K562 (cell line): ENCODE measurements around the gene SPOCD1. TPM values are rescaled to one million over a fixed set of nuclear protein-coding genes. Genes with fewer than 3 reads are reported as not detected.
A peak's percentile ranks its signal among the peaks of the same experiment; 100 is the strongest.

ENCODE experiments used
- ATAC-seq: fragments of 200-7000 bp; cut with Tn5 transposase; 3 replicates; pipeline ENCODE4 v1.9.1; 2020; ENCODE audit warnings: moderate library complexity
- BruUV-seq: library from RNA; stranded (reverse); fragments of 400-500 nt; replicated peaks from 2 replicates; lab custom pipeline; 2021; lab: Mats Ljungman, UMichigan
- CTCF ChIA-PET: fragments of 300-600 bp; formaldehyde crosslinking; extraction: SDS; loops from one replicate; lab custom pipeline; 2021; ENCODE audit warnings: low intra/inter-chr PET ratio; lab: Yijun Ruan, JAX
- POLR2A ChIA-PET: fragments of 300-600, 350-650 bp; sonication (Branson Sonifier 250); formaldehyde crosslinking; extraction: SDS; loops from one replicate; lab custom pipeline; 2021; ENCODE audit warnings: antibody characterized with exemption, inconsistent platforms; lab: Yijun Ruan, JAX
- DNase-seq, 4 experiments: peaks; one replicate each; pipeline versions ENCODE4 v3.0.0 to v3.0.0-alpha.2; 2011 to 2018; ENCODE audit warnings: low spot score in 3 of 4, mixed read lengths in 3 of 4; ENCODE audit errors: extremely low read depth in 1 of 4
- FAIRE-seq: peaks from 2 replicates; lab custom pipeline; 2011; peaks lifted over from hg19 to GRCh38; lab: Jason Lieb, UNC
- H2AFZ ChIP-seq: 2 replicates; pipeline ENCODE4 v1.6.0; 2011; ENCODE audit warnings: low read depth, low read length, control low read depth, inconsistent platforms
- H3K27ac ChIP-seq: fragments of 200-600 bp; 3 replicates; pipeline ENCODE4 v1.8.0; 2011; ENCODE audit warnings: low read depth, mild to moderate bottlenecking, control low read depth, inconsistent platforms, low read length, moderate library complexity, mixed read lengths; ENCODE audit errors: extremely low read depth
- H3K27me3 ChIP-seq, 2 experiments: fragments of 300-600 bp in 1 of 2; 2 replicates in 1 of 2; 3 replicates in 1 of 2; pipeline versions ENCODE4 v1.6.0 to v1.8.0; 2011; ENCODE audit warnings: inconsistent platforms in 2 of 2, low read length in 2 of 2, mild to moderate bottlenecking in 1 of 2, mixed read lengths in 1 of 2, moderate library complexity in 1 of 2; ENCODE audit not compliant: control insufficient read depth in 2 of 2, insufficient read depth in 2 of 2
- H3K36me3 ChIP-seq: fragments of 300-600 bp; 3 replicates; pipeline ENCODE4 v1.8.0; 2011; ENCODE audit warnings: mild to moderate bottlenecking, low read length, inconsistent platforms; ENCODE audit not compliant: control insufficient read depth, insufficient read depth
- H3K4me1 ChIP-seq, 2 experiments: fragments of 200-600 bp in 1 of 2; replicated peaks in 1 of 2; 2 replicates in 1 of 2; 3 replicates in 1 of 2; pipeline versions ENCODE4 v1.5.1 to v1.8.0; 2011; ENCODE audit warnings: inconsistent platforms in 2 of 2, low read length in 2 of 2, mild to moderate bottlenecking in 1 of 2, mixed read lengths in 1 of 2, moderate library complexity in 1 of 2; ENCODE audit not compliant: control insufficient read depth in 2 of 2, insufficient read depth in 2 of 2
- H3K4me2 ChIP-seq: 2 replicates; pipeline ENCODE4 v1.6.1; 2011; ENCODE audit warnings: low read length, control low read depth, inconsistent platforms, mixed read lengths; ENCODE audit not compliant: insufficient read depth
- H3K4me3 ChIP-seq: fragments of 200-600 bp; sonication (generic), shearing (Covaris generic); 2 replicates; pipeline ENCODE4 v1.5.1; 2016; ENCODE audit warnings: control low read depth, inconsistent platforms
- H3K79me2 ChIP-seq: fragments of 200-600 bp; 3 replicates; pipeline ENCODE4 v1.8.0; 2011; ENCODE audit warnings: low read length, inconsistent platforms; ENCODE audit not compliant: control insufficient read depth, insufficient read depth
- H3K9ac ChIP-seq, 2 experiments: 2 replicates each; pipeline versions ENCODE4 v1.6.0 to v1.6.1; 2011; ENCODE audit warnings: low read depth in 2 of 2, low read length in 2 of 2, control low read depth in 1 of 2, inconsistent platforms in 1 of 2, mild to moderate bottlenecking in 1 of 2, mixed read lengths in 1 of 2; ENCODE audit not compliant: insufficient read depth in 1 of 2
- H3K9me1 ChIP-seq: one replicate; pipeline ENCODE4 v1.6.0; 2011; ENCODE audit warnings: inconsistent platforms, mild to moderate bottlenecking, low read length, moderate library complexity; ENCODE audit not compliant: control insufficient read depth, insufficient read depth
- H3K9me3 ChIP-seq: replicated peaks from 2 replicates; pipeline ENCODE4 v1.5.1; 2011; ENCODE audit warnings: low read depth, low read length, inconsistent platforms; ENCODE audit not compliant: control insufficient read depth, insufficient read depth
- H4K20me1 ChIP-seq: replicated peaks from 2 replicates; pipeline ENCODE4 v1.6.1; 2011; ENCODE audit warnings: low read length, inconsistent platforms, mixed read lengths; ENCODE audit not compliant: control insufficient read depth, insufficient read depth
- JUN ChIP-seq, 2 experiments: sonication (generic) in 1 of 2; formaldehyde crosslinking in 1 of 2; IDR thresholded peaks; 2 replicates each; pipeline versions ENCODE4 v1.6.1 to v1.8.0; 2012 to 2022; ENCODE audit warnings: borderline replicate concordance in 2 of 2, mild to moderate bottlenecking in 2 of 2, improper control_type of control experiment in 1 of 2, low read depth in 1 of 2, low read length in 1 of 2, missing genetic modification reagents in 1 of 2
- RAD21 ChIP-seq, 2 experiments: fragments of 250-450 bp in 1 of 2; fragments of 450-650 bp in 1 of 2; sonication (Bioruptor Pico) in 1 of 2; formaldehyde crosslinking in 1 of 2; IDR thresholded peaks in 1 of 2; conservative IDR thresholded peaks in 1 of 2; 2 replicates each; pipeline versions ENCODE4 v1.4.0 to v1.8.0; 2020 to 2022; ENCODE audit warnings: mild to moderate bottlenecking in 2 of 2, moderate library complexity in 1 of 2
- SOX6 ChIP-seq: fragments of 450-650 bp; IDR thresholded peaks from 2 replicates; pipeline ENCODE4 v1.6.1; 2014; ENCODE audit warnings: mild to moderate bottlenecking
- UBTF ChIP-seq, 2 experiments: IDR thresholded peaks; 2 replicates each; pipeline ENCODE4 v1.6.1; 2012; ENCODE audit warnings: improper control_type of control experiment in 2 of 2, low read depth in 2 of 2, low read length in 2 of 2, borderline replicate concordance in 1 of 2
- ZFP1 ChIP-seq: fragments of 450-650 bp; formaldehyde crosslinking; IDR thresholded peaks from 2 replicates; pipeline ENCODE4 v1.4.0; 2020; ENCODE audit warnings: mild to moderate bottlenecking, mixed read lengths
- ZNF354B ChIP-seq: fragments of 250-450 bp; sonication (Bioruptor Pico); IDR thresholded peaks from 2 replicates; pipeline ENCODE4 v1.4.0; 2020
- ZNF778 ChIP-seq: fragments of 450-650 bp; formaldehyde crosslinking; IDR thresholded peaks from 2 replicates; pipeline ENCODE4 v1.4.0; 2020; ENCODE audit warnings: mild to moderate bottlenecking, moderate library complexity
- WGBS: fragments of 100-300 bp; shearing (Covaris generic); methylation state at CpG from one replicate; pipeline ENCODE4 v1.1.6; 2016; ENCODE audit warnings: low coverage, mixed read lengths; ENCODE audit not compliant: insufficient coverage; ENCODE audit errors: missing lambda C conversion rate; 5-methylcytosine and 5-hydroxymethylcytosine counted together
- in situ Hi-C: fragments of 300-500 bp; cut with MboI; formaldehyde crosslinking; loops from 4 replicates; pipeline ENCODE4 v1.15.0; 2018; ENCODE audit warnings: inconsistent platforms, mixed read lengths
- intact Hi-C: fragments of 100-400 bp; cut with micrococcal nuclease; formaldehyde crosslinking; loops from 2 replicates; pipeline ENCODE4 v1.14.2; 2022
- polyA plus RNA-seq, 8 experiments: library from polyadenylated mRNA; depleted of rRNA in 4 of 8; stranded (reverse) in 5 of 8; unstranded in 3 of 8; fragments of >200 nt; fragmentation: Nextera tagmentation in 2 of 8; fragmentation: Illumina TruSeq in 1 of 8; extraction: Ambion mirVana in 2 of 8; extraction: Trizol in 1 of 8; gene quantifications; 2 replicates each; pipeline versions ENCODE4 v1.2.1 to v1.2.3, GENCODE V29; 2011 to 2014; ENCODE audit warnings: inconsistent platforms in 1 of 8, missing spikeins in 1 of 8
- total RNA-seq, 7 experiments: library from RNA; depleted of rRNA in 6 of 7; stranded (reverse); fragments of >200 nt in 6 of 7; fragmentation: Illumina TruSeq in 2 of 7; extraction: Trizol in 2 of 7; gene quantifications; 2 replicates each; pipeline versions ENCODE4 v1.2.1 to v1.2.3, GENCODE V29; 2011 to 2021; ENCODE audit warnings: low replicate concordance in 1 of 7
- TF ChIP-seq, protein P1 (sequence below), 3 experiments: IDR thresholded peaks in 2 of 3; conservative IDR thresholded peaks in 1 of 3; 2 replicates each; pipeline ENCODE4 v1.5.1; 2011 to 2012; ENCODE audit warnings: low read length in 3 of 3, mild to moderate bottlenecking in 3 of 3, control low read depth in 2 of 3, improper control_type of control experiment in 1 of 3, inconsistent platforms in 1 of 3, low read depth in 1 of 3, mixed read lengths in 1 of 3, moderate library complexity in 1 of 3; ENCODE audit not compliant: insufficient read depth in 2 of 3

Gene SPOCD1
- total and polyA plus RNA-seq, 9 of the 15 experiments (the other 6 are each of a cell fraction or from before 2014, with no cell fraction given), result 0.03 to 0.71 (median 0.26) TPM; not detected in 1

GRCh38 chr1:31759298-31760023 lies 56.4 kb downstream of the SPOCD1 start:
- Histone ChIP-seq H3K4me2 (no peak overlapping the region), H2AFZ (no peak overlapping the region), H3K36me3 (no peaks in the 10 kb centered on the region)
- no peak for DNase-seq
- no TSS peak for BruUV-seq
- no peak for TF ChIP-seq ZNF354B (CRISPR knock-in tag)
- no peak for TF ChIP-seq UBTF (IDR thresholded peaks at IDR 0.05; ENCODE audit: borderline replicate concordance in 1 of 2, low read depth in 2 of 2, low read length in 2 of 2)
- TF ChIP-seq RAD21 (CRISPR knock-in tag; conservative IDR thresholded peaks at IDR 0.05 in 1 of 2, IDR thresholded peaks at IDR 0.05 in 1 of 2), result peak in 1 of 2 experiments; percentile 38; a peak in 2 of 4 replicates
- no peak for TF ChIP-seq JUN (IDR thresholded peaks at IDR 0.05; ENCODE audit: borderline replicate concordance, low read depth, low read length)
- no peak for TF ChIP-seq JUN (CRISPR knock-in tag; IDR thresholded peaks at IDR 0.05; ENCODE audit: borderline replicate concordance)
- TF ChIP-seq ZNF778 (CRISPR knock-in tag), result no peak
- TF ChIP-seq SOX6, result no peak
- TF ChIP-seq ZFP1 (CRISPR knock-in tag), result no peak
- TF ChIP-seq, protein P1, sequence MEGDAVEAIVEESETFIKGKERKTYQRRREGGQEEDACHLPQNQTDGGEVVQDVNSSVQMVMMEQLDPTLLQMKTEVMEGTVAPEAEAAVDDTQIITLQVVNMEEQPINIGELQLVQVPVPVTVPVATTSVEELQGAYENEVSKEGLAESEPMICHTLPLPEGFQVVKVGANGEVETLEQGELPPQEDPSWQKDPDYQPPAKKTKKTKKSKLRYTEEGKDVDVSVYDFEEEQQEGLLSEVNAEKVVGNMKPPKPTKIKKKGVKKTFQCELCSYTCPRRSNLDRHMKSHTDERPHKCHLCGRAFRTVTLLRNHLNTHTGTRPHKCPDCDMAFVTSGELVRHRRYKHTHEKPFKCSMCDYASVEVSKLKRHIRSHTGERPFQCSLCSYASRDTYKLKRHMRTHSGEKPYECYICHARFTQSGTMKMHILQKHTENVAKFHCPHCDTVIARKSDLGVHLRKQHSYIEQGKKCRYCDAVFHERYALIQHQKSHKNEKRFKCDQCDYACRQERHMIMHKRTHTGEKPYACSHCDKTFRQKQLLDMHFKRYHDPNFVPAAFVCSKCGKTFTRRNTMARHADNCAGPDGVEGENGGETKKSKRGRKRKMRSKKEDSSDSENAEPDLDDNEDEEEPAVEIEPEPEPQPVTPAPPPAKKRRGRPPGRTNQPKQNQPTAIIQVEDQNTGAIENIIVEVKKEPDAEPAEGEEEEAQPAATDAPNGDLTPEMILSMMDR (IDR thresholded peaks at IDR 0.05 in 2 of 3, conservative IDR thresholded peaks at IDR 0.05 in 1 of 3; ENCODE audit: insufficient read depth in 2 of 3, low read depth in 1 of 3, low read length in 3 of 3), result peak in 1 of 3 experiments; percentile 23; a peak in 2 of 6 replicates
- TF ChIP-seq, all 486 proteins: peak for 2
- H4K20me1 ChIP-seq, result peaks cover 57% of the 10 kb centered on the region
- peaks cover 5 to 43% of the 10 kb centered on the region in 2 experiments; a peak in 4 of 5 replicates for H3K4me1 ChIP-seq
- H3K9me1 ChIP-seq, result no peaks in the 10 kb centered on the region
- no peak overlapping the region for H3K9ac ChIP-seq
- no peak overlapping the region for H3K4me3 ChIP-seq
- 12% methylated on average over 10 of the region's 10 CpGs for WGBS
- ATAC-seq, result no peak
- intact Hi-C loops, result no loop called here
- no peak for FAIRE-seq
- POLR2A ChIA-PET, result interaction anchor here (0.6 to 1.5 kb wide), 3 partner anchors 8 to 328 kb away, joined by 3 read pairs; no protein-coding TSS in a partner anchor
- peaks cover 57 to 78% of the 10 kb centered on the region in 2 experiments for H3K27me3 ChIP-seq
- no peaks in the 10 kb centered on the region for H3K79me2 ChIP-seq
- H3K27ac ChIP-seq, result no peak overlapping the region
- CTCF ChIA-PET, result interaction anchor here (0.6 kb wide), 1 partner anchor 1315 kb away, joined by 4 read pairs; no protein-coding TSS in a partner anchor
- no peaks in the 10 kb centered on the region for H3K9me3 ChIP-seq
- in situ Hi-C loops, result no loop called here
